Stimulated activated CD4-positive, alpha-beta T cell treated with anti-CD3 and anti-CD28 coated beads, Interleukin-1b, Interleukin-23, amount 100 ng/mL, for 24 hours (primary cell): ENCODE measurements around the gene KRT73.

Experiments
- DNase-seq, 4 experiments: peaks; one replicate each; pipeline ENCODE4 v3.0.0-alpha.2; 2020; ENCODE audit warnings: low read depth in 4 of 4, low spot score in 1 of 4

The KRT73 gene

DNA sequence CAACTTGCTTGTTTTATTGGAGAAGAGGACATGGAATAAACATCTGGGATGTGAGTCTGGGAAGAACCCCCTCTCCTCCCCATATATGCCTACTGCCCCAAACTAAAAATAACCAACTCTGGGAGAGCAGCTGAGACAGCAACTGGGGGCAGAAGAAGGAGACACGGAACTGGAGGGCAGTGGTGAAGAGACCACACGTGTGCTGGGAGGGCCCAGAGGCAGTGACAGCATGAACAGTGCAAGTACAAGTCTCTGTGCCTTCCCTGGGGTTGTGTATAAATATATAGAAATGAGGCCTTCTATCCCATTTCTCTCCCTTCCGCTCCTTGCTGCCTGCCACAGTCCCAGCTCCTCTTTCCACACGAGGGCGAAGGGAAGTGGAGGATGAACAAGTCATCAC is 4.0 kb upstream of the KRT73 start:
- DNase-seq: no peak

DNA sequence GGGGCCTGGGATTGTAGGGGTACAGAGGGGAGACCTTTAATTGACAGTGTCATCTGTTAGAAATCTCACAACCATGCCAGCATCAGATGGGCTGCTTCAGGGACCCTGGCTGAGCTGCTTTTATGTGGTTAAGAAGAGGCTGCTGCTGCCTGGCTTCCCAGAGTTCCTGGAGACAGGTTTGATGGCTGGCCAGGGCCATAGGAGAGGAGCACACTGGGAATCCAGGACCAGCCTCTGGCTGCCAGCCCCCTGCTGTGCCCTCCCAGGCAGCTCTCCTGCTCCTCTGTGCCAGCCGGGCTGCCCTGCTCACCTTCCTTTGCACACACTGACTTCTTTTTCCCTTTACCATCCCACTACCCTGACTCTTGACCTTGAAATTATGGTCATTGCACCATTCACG is 507 bp upstream of the KRT73 start:
- no peak for DNase-seq

- no peak for DNase-seq
Measured at GRCh38 chr12:52617403-52617785, 965 bp downstream of the KRT73 start.

DNA sequence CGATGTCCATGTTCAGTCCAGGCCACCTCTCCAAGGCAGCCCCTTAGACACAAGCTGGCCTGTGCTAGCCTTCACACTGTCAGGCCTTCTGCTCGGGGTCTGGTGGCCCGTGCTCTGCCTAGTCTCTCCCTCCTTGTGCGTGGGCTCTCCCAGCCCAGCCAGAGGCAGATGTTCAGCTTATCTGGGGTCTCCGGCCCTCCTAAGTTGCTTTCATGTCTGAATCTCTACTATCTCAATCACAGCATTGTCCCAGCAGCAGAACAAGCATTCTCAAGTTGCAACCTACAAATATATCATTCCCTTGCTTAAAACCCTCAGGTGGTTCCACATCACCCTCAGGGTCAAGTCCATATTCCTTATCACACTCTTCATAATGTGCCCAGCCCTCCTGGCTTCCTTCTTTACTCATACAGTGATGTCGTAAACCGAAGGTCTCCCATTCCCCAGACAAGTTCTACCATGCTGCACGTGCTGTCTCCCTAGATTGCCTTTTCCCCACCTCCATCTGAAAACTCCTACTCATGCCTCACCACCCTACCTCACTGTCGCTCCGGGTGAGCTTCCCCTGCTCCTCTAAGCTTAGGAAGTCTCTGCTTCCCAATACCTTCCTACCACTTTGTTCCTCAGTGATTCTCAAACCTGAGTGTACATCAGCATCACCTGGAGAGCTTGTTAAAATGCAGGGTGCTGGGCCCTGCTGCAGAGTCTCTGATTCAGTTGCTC is 1.5 kb downstream of the KRT73 start:
- no peak for DNase-seq

GRCh38 chr12:52615912-52616311 is 2.4 kb downstream of the KRT73 start:
- DNase-seq: no peak

GRCh38 chr12:52615208-52615868 is 3.0 kb downstream of the KRT73 start:
- no peak for DNase-seq

DNA sequence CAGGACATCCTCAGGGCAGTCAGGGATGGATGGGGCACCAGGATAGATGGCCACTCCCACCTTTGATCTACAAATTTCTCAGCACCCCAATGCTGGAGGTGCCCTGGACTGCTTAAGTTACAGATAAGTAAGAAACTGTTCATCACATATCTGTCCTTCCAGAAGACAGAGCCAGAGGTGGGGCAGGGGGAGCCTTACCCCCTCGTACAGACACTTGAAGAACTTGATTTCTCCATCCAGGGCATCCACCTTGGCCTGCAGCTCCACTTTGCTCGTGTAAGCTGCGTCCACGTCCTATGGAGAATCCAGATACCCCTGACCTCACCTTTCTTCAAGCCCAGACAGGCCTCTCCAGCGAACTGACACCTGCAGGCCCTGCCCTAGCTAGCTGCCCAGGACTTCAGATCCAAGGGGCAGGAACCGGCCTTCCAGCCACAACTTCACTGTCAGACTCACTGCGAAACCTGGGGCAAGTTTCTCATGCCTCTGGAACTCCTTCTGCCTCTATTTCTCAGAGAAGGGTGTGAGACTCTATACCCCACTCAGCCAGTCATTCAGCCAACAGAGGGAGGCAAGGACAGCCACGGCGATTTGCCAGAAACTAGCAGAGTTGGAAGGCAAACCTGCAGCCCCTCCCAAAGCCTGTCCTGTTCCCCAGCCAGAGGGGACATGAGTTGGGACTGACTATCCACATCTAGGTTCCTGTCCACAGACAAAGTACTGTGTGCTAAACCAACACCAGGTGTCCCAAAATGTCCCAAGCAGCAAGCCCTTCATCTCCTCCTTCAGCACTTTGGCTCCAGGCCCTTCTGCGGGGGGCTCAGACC is 3.8 kb downstream of the KRT73 start:
- DNase-seq: no peak

- DNase-seq: no peak
Measured at GRCh38 chr12:52613384-52614030, 4.9 kb downstream of the KRT73 start.

DNA sequence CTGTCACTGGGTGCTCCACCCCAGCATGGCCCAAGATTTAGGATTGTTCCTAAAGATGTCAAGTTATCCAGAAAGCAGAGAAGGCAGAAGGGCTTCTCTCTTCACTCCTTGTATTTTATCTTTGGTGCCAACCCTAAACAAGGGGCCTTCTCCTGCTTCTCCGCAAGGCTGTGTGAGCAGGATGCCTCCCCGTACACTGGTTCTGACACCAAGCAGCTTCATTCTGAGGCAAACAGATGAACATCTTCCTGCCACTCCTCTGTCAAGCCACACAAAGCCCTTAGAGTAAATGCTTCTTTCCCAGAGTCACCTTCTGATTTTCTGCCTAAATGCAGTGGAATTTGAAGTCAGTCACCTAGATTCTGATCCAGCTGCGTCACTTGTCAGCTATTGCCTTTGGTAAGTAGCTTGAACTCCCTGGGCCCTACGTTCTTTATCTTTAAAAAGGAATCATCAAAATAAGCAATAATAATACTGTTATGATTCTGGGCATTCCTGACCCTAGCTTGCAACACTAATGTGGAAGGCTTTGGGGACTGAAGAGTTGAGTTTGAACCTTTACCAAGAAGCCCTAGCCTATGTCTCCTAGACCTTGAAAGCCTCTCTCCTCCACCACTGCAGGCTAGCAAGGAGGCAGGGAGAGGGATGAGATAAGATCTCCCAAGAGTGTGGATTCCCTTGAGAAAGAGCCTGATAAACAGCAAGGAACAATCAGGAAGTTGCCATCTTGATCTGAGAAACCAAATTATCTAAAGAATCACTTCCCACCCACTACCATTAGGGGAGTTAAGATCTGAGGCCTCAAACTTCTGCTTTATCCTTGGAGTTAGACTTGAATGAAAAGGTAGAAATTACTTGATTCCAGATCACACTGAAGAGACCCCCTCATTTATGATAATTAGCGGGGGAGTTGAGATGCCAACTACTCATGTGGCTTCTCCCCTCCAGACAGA is 5.7 kb downstream of the KRT73 start:
- DNase-seq: no peak

GRCh38 chr12:52611080-52611468 is 7.3 kb downstream of the KRT73 start:
- DNase-seq: no peak

- no peak for DNase-seq
Measured at GRCh38 chr12:52608826-52609630, 9.3 kb downstream of the KRT73 start.

GRCh38 chr12:52608161-52608560 is 10.2 kb downstream of the KRT73 start:
- no peak for DNase-seq

DNA sequence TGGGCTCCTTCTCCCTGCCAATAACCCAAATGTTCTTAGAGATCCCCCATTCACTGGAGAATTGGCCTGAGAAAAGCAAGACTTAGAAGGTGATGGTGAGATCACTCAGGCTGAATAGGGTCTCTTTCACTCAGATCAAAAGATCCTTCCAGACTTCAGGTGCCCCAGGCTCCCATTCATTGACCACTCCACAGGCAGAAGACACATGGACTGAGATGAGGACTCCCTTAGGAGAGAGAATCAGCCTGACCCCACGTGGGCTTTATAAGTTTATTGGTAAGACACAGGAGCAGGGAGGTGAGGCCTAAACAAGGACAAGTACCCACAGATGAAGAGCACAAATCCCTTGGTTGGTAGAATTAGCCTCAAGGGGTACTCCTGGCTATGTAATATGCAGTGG is 11.0 kb downstream of the KRT73 start:
- DNase-seq: no peak

GRCh38 chr12:52606581-52607218 is 11.7 kb downstream of the KRT73 start:
- no peak for DNase-seq

- DNase-seq: no peak
Measured at GRCh38 chr12:52606096-52606495, 12.3 kb downstream of the KRT73 start.

DNA sequence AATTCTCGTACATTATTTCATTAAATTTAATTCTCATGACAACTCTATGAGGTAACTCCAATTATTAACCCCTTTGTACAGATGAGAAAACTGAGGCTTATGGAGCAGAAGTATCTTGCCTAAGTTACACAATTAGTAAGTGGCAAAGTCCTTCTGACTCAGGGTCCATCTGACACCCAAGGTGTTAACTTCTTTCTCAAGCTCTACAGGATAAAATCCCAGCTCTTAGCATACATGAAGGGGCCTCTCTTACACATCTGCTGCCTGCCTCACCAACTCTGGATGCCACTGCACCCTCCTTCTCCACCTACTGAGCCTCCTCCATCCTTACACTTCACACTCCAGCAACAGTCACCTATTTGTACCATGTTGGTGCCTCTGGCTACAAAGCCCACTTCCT is 12.8 kb downstream of the KRT73 start:
- no peak for DNase-seq

- DNase-seq: no peak
Measured at GRCh38 chr12:52604859-52605258, 13.5 kb downstream of the KRT73 start.

DNA sequence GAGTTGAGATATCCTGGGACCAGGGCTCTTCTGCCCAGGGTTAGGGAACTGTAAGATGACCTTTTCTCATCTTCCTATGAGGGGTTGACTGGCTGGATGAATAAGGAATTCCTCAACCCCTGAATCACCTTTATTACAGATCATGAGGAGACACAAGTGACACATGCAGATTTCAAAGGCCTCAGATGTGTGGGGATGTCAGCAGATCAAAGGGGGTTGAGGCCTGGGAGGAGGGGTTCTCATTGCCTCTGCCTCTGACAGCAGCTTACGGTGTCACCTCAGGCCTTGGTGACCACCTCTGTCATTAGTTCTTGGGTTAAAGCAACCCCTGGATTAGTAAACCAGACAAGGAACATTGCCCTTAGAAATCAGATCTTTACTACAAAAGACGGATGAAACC is 15.0 kb downstream of the KRT73 start:
- DNase-seq: no peak

DNA sequence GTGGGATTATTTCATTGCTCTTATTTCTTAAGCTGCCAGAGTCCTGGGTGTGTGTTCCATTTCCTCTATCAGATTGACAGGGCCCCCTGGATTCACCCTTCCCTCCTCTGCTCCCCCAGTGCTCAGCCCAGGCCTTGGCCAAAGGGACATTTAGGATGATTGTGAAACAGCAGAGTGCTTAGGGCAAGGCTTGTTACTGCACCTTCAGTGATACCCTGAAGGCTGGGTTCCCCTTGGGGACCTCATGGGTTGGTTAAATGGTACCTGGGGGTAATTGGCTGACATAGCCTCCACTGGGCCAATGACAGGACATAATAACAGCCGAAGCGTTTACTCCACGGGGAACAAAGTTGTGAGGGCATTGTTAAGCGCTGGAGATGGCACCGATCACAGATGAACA is 15.8 kb downstream of the KRT73 start:
- DNase-seq: no peak
